ENCODE results near the gene SNAP91. TPM values are rescaled to one million over a fixed set of nuclear protein-coding genes. Genes with fewer than 3 reads are reported as not detected.

The SNAP91 gene
- total RNA-seq, 1 experiment from 2014 or later = 0.70 TPM

- Mint-ChIP-seq H3K27ac (no peak overlapping the region), H3K4me3 (no peak overlapping the region), H3K9me3 (no peaks in the 10 kb centered on the region), H3K27me3 (ENCODE audit: low read depth) (no peaks in the 10 kb centered on the region), H3K4me1 (peaks cover 19% of the 10 kb centered on the region), H3K36me3 (no peaks in the 10 kb centered on the region)
- ATAC-seq (no peak), DNase-seq (ENCODE audit: low spot score) (no peak)
- POLR2A ChIA-PET = no interaction called here
- CTCF ChIA-PET = no interaction called here
- TF ChIP-seq MXD4 (CRISPR knock-in tag; IDR thresholded peaks at IDR 0.05; ENCODE audit: borderline replicate concordance) (no peak), AFF4 (CRISPR knock-in tag; IDR thresholded peaks at IDR 0.05; ENCODE audit: borderline replicate concordance) (no peak), E2F1 (CRISPR knock-in tag; IDR thresholded peaks at IDR 0.05) (no peak), ZNF671 (CRISPR knock-in tag; IDR thresholded peaks at IDR 0.05) (no peak), ZNF263 (CRISPR knock-in tag; IDR thresholded peaks at IDR 0.05; ENCODE audit: low read depth) (no peak), GTF2I (CRISPR knock-in tag; conservative IDR thresholded peaks at IDR 0.05) (no peak), FOXJ3 (CRISPR knock-in tag; IDR thresholded peaks at IDR 0.05; ENCODE audit: borderline replicate concordance) (no peak), PRRX2 (CRISPR knock-in tag; IDR thresholded peaks at IDR 0.05) (no peak), CTCF (IDR thresholded peaks at IDR 0.05) (no peak), ZNF232 (CRISPR knock-in tag; IDR thresholded peaks at IDR 0.05) (no peak), CREB1 (CRISPR knock-in tag; IDR thresholded peaks at IDR 0.05) (no peak), MLX (CRISPR knock-in tag; IDR thresholded peaks at IDR 0.05) (no peak), USF2 (CRISPR knock-in tag; IDR thresholded peaks at IDR 0.05) (no peak), IRF1 (CRISPR knock-in tag; IDR thresholded peaks at IDR 0.05) (no peak), ARID4B (CRISPR knock-in tag; IDR thresholded peaks at IDR 0.05; ENCODE audit: borderline replicate concordance) (no peak), RORB (CRISPR knock-in tag; IDR thresholded peaks at IDR 0.05) (no peak), EMX1 (CRISPR knock-in tag; IDR thresholded peaks at IDR 0.05) (no peak), KAT7 (CRISPR knock-in tag; IDR thresholded peaks at IDR 0.05; ENCODE audit: borderline replicate concordance) (no peak)
These were observed 72.1 kb downstream of the SNAP91 start for GRCh38 chr6:83636800-83637199.
